ENCODE results near the gene C1orf174. TPM values are rescaled to one million over a fixed set of nuclear protein-coding genes. Genes with fewer than 3 reads are reported as not detected.

Gene C1orf174
- total and polyA plus RNA-seq, 2 of the 4 experiments (the other 2 are of a cell fraction), result 26.7 to 45.7 TPM

GRCh38 chr1:3858231-3858981 is 41.7 kb downstream of the C1orf174 start (continued):
- TF ChIP-seq, protein P1, sequence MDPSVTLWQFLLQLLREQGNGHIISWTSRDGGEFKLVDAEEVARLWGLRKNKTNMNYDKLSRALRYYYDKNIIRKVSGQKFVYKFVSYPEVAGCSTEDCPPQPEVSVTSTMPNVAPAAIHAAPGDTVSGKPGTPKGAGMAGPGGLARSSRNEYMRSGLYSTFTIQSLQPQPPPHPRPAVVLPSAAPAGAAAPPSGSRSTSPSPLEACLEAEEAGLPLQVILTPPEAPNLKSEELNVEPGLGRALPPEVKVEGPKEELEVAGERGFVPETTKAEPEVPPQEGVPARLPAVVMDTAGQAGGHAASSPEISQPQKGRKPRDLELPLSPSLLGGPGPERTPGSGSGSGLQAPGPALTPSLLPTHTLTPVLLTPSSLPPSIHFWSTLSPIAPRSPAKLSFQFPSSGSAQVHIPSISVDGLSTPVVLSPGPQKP (IDR thresholded peaks at IDR 0.05; ENCODE audit: borderline replicate concordance, low read depth, low read length), result no peak
- TF ChIP-seq MAFK (IDR thresholded peaks at IDR 0.05; ENCODE audit: low read depth, low read length), result no peak

DNA sequence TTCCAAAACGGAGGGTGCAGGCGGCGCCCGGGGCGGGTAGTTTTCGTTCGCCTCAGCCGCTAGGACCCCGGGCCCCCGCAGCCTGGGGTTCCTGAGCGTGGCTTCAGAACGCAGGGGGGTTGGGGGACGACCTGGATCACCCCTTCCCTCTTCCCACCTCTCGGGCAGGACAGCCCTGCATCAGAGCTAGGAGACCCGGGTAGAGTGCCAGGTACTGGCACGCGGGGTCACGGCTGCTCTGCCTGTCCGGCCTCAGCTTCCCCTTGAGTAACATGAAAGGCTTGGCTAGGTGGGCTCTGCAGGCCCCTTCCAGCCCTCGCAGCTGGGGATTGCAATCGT is 42.3 kb downstream of the C1orf174 start:
- Histone ChIP-seq H3K4me1 (ENCODE audit: control insufficient read depth, insufficient read depth, low read length) (peaks cover 5% of the 10 kb centered on the region; the same call in 1 of the 2 replicates), H3K9me1 (ENCODE audit: insufficient read depth, low read length) (peaks cover 2% of the 10 kb centered on the region; the same call in 1 of the 2 replicates), H3K56ac (ENCODE audit: extremely low read depth, insufficient read depth, low read length) (no peak overlapping the region; the same call in 1 of the 2 replicates), H2BK20ac (ENCODE audit: low read depth, low read length) (no peak overlapping the region), H3K4ac (ENCODE audit: low read depth, low read length) (peak overlapping the region; percentile 27; the same call in 1 of the 2 replicates), H2AFZ (replicated peaks; ENCODE audit: low read length, poor library complexity) (peak overlapping the region; percentile 100), H2AK5ac (ENCODE audit: low read depth, low read length) (no peak overlapping the region), H4K5ac (ENCODE audit: low read depth, low read length) (peak overlapping the region; percentile 12; the same call in 1 of the 2 replicates), H4K8ac (ENCODE audit: low read depth in 2 of 2, low read length in 2 of 2) (peak overlapping the region; percentile 51 to 94; a peak in 2 of 4 replicates), H2BK15ac (ENCODE audit: low read depth, low read length) (no peak overlapping the region), H2BK5ac (ENCODE audit: low read depth, low read length, poor library complexity, severe bottlenecking) (no peak overlapping the region), H3K9ac (ENCODE audit: low read depth, low read length) (peak overlapping the region; percentile 97), H3K27ac (ENCODE audit: insufficient read depth, low read length) (no peak overlapping the region; the same call in 1 of the 2 replicates), H3K36me3 (ENCODE audit: control insufficient read depth, insufficient read depth, low read length) (no peaks in the 10 kb centered on the region), H3K79me1 (ENCODE audit: low read depth in 1 of 2, low read length in 2 of 2) (peaks cover 24 to 42% of the 10 kb centered on the region in 2 experiments), H3K4me3 (ENCODE audit: insufficient read depth, low read depth, low read length) (peak overlapping the region; percentile 98), H4K91ac (ENCODE audit: insufficient read depth, low read depth, low read length) (no peak overlapping the region; the same call in 1 of the 2 replicates), H3K4me2 (ENCODE audit: low read depth, low read length) (peak overlapping the region; percentile 79), H2BK120ac (ENCODE audit: low read depth, low read length) (no peak overlapping the region), H3K14ac (replicated peaks; ENCODE audit: low read depth, low read length) (no peak overlapping the region), H3K18ac (ENCODE audit: low read depth, low read length) (no peak overlapping the region), H3K27me3 (ENCODE audit: control insufficient read depth, insufficient read depth, low read length) (no peaks in the 10 kb centered on the region), H4K20me1 (ENCODE audit: insufficient read depth, low read length) (peaks cover 3% of the 10 kb centered on the region; the same call in 1 of the 2 replicates), H3K23ac (ENCODE audit: low read depth, low read length) (no peak overlapping the region), H3K9me3 (ENCODE audit: control insufficient read depth, insufficient read depth, low read length) (no peaks in the 10 kb centered on the region), H2AK9ac (replicated peaks; ENCODE audit: low read depth, low read length, poor library complexity) (peak overlapping the region; percentile 91)
- TF ChIP-seq RCOR1 (IDR thresholded peaks at IDR 0.05; ENCODE audit: insufficient replicate concordance, low read length) (no peak), MAZ (IDR thresholded peaks at IDR 0.05; ENCODE audit: borderline replicate concordance, low read depth, low read length) (no peak), MXI1 (IDR thresholded peaks at IDR 0.05; ENCODE audit: borderline replicate concordance, low read depth, low read length) (no peak)
- POLR2A ChIA-PET (ENCODE audit: unreplicated experiment), result no interaction called here
- intact Hi-C loops (cut with micrococcal nuclease), result loop anchor here (2.0 kb wide), 1 partner anchor 43 kb away; the partner anchor contains the start of gene C1orf174
- dilution Hi-C loops (cut with HindIII; ENCODE audit: low sequenced_read_pairs, unreplicated experiment), result no loop called here
- CTCF ChIA-PET, result interaction anchor here (0.6 to 1.4 kb wide), 4 partner anchors 9 to 45 kb away, joined by 3 to 4 read pairs (median 3); no protein-coding TSS in a partner anchor
- no CpG with 5 or more reads among the region's 21 CpGs for WGBS, 2 experiments (ENCODE audit: extremely low coverage in 2 of 2, insufficient read length in 1 of 2)
- in situ Hi-C loops (cut with MboI; ENCODE audit: low sequenced_read_pairs), result no loop called here
- DNase-seq, result no peak
- no peak for ATAC-seq (ENCODE audit: low read depth)
- no TSS peak for BruUV-seq (replicated peaks)

All from IMR-90 (cell line).